B cell (primary cell): Measurements from ENCODE around the gene NCOR1.

Source experiments
- EZH2 ChIP-seq: IDR thresholded peaks from 2 replicates; pipeline ENCODE4 v1.6.1; 2012; ENCODE audit warnings: borderline replicate concordance, low read depth, mild to moderate bottlenecking, moderate library complexity, low read length; ENCODE audit not compliant: insufficient read depth, poor library complexity, severe bottlenecking
- TF ChIP-seq, protein P1 (sequence below): fragments of 200-600 bp; IDR thresholded peaks from one replicate; pipeline ENCODE4 v1.8.0; 2022; ENCODE audit warnings: antibody characterized with exemption, mild to moderate bottlenecking

DNA sequence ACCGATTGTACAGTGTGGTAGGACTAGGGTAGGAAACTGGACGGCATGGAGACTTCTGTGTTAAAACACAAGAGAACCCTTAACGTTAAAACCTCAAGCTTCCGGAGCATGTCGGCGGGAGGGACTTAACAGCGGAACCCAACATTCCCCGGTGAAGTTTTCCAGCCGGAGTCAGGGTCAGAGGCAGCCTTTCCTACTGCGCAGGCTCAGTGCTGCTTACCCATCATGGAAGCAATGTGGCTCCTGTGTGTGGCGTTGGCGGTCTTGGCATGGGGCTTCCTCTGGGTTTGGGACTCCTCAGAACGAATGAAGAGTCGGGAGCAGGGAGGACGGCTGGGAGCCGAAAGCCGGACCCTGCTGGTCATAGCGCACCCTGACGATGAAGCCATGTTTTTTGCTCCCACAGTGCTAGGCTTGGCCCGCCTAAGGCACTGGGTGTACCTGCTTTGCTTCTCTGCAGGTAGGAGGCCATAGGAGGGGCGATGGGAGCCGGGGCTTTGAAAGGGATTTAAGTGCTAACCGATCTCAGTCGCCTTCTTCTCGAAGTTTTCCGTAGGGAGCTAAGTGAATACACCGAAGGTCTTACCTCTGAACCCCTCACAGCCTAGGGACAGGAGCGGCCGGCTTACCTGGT lies 1.8 kb upstream of the NCOR1 start, which contains the start of gene PIGL:
- TF ChIP-seq, protein P1, sequence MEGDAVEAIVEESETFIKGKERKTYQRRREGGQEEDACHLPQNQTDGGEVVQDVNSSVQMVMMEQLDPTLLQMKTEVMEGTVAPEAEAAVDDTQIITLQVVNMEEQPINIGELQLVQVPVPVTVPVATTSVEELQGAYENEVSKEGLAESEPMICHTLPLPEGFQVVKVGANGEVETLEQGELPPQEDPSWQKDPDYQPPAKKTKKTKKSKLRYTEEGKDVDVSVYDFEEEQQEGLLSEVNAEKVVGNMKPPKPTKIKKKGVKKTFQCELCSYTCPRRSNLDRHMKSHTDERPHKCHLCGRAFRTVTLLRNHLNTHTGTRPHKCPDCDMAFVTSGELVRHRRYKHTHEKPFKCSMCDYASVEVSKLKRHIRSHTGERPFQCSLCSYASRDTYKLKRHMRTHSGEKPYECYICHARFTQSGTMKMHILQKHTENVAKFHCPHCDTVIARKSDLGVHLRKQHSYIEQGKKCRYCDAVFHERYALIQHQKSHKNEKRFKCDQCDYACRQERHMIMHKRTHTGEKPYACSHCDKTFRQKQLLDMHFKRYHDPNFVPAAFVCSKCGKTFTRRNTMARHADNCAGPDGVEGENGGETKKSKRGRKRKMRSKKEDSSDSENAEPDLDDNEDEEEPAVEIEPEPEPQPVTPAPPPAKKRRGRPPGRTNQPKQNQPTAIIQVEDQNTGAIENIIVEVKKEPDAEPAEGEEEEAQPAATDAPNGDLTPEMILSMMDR: no peak
- TF ChIP-seq EZH2: no peak
